Renal pelvis (tissue), 4 donors: ENCODE data around the gene LHX5. TPM values are rescaled to one million over a fixed set of nuclear protein-coding genes. Genes with fewer than 3 reads are reported as not detected.

Experiments
- DNase-seq: peaks from one replicate; pipeline ENCODE4 v3.0.0-alpha.2; 2013
- polyA plus RNA-seq, 3 donors: library from polyadenylated mRNA; unstranded; fragments of 120-200 nt; gene quantifications; one replicate each; pipeline ENCODE4 v1.2.1, GENCODE V29; 2013; ENCODE audit not compliant: insufficient read length in 3 of 3

Gene LHX5
- polyA plus RNA-seq, 3 donors: not detected

DNA sequence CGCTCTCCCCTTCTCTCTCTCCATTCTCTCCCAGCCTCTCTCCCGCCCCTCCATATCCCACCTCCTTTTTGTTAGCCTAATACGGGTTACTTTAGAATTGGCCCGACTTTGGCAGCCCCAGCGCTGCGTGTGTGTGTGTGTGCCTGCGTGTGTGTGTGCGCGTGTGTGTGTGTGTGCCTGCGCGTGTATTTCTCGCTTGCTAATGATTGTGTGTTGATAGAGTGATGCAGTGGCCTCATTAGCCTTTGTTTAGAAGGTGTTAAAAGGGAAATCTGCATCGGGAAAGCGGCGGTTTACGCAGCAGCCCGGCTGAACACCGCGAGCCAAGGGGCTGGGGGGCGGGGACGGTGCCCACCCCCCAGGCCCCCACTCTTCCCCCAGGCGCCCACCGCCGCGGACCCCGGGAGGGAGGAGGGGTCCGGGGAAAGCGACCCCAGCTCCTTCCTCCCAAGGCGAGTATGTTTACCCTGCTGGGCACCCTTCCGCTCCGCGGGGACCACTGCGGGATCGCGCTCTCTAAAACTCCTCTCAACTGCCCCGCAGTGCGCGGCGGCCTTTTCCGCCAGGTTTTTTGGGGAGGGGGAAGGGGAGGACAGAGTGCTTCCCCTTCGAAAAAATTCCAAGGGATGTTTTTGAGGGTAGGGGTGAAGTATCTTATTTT, 6.8 kb upstream of the LHX5 start:
- no peak for DNase-seq

DNA sequence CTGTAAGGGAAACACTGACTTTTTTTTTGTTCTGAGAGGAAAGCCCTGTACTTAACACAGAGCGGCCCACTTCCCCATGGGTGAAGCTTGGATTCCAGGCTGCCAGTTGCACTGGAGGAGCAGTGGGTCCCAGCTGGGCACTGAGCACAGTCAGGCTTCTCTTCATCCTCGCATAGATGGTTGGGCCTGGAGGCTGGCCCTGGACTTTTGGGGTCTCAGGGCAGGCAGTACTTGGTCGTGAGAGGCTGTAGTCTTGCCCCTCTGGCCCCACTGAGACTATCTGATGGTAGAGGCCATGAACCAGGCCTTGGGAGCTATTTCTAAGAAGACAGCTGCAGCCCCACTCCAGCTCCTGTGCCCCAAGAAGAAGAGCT, 6.2 kb upstream of the LHX5 start:
- no peak for DNase-seq

DNA sequence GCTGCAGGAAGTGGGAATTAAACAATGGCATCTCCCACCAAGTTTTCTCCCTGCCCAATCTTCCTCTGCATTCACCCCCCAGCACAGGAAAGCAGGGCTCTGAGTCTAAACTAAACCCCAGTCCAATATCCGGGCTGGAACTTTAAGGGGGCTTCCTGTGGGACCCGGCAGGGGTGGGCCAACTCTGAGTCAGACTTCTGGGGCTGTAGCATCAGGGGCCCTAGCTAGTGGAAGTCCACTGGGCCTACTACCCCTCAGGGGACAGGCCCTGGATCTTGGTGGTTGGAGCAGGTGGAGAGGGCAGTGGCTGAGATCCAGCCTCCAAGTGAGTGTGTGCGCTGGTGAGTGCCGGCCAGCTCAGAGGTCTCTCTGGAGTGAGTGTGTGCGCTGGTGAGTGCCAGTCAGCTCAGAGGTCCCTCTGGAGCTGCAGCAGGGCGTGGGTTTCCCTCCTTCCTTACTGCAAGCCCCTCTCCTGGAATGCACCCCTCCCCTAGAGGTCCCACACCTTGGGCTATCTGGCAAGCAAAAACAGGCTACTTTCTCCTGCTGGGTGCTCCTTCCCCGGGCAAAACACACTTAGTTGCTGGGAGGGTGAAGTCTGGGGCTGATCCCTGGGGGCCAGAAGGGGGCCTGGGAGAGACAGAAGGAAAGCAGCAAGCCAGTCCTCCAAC, 5.6 kb upstream of the LHX5 start:
- no peak for DNase-seq

DNA sequence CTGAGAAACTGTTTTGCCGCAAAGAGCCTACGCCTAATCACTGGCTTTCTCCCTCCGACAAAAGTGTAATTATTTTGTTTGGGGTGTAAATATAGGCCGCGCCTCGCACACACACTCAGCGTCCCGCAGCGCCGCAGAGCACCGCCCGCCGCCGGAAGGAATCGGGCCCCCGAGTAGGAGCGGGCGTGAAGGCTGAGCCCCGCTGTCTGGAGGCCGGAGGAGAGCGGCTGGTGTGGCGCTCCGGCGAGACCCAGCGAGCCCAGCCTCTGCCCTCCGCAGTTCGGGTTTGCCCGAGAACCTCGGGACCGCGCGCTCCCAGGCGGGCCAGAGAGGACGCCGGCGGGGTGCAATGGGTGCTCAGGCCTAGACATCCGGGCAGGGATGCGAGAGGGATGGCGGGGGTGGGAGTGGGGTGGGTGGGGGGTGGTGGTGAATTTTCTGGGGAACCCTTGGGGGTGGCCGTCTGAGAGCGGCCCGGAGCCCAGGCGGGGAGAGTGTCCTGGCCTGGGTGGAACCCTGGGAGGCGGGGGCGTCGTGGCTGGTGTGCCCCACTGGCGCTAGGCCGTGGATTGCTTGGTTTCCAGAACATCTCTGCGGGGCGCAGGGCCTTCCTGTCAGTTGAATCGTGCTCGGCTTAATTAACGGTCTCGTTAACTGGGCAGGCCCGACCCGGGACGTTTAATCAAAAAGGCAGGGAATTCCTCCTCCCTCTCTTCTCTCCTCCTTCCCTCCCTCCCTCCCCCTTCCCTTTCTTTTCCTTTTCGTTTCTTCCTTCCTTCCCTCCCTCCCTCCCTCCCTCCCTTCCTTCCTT, 4.7 kb upstream of the LHX5 start:
- no peak for DNase-seq

DNA sequence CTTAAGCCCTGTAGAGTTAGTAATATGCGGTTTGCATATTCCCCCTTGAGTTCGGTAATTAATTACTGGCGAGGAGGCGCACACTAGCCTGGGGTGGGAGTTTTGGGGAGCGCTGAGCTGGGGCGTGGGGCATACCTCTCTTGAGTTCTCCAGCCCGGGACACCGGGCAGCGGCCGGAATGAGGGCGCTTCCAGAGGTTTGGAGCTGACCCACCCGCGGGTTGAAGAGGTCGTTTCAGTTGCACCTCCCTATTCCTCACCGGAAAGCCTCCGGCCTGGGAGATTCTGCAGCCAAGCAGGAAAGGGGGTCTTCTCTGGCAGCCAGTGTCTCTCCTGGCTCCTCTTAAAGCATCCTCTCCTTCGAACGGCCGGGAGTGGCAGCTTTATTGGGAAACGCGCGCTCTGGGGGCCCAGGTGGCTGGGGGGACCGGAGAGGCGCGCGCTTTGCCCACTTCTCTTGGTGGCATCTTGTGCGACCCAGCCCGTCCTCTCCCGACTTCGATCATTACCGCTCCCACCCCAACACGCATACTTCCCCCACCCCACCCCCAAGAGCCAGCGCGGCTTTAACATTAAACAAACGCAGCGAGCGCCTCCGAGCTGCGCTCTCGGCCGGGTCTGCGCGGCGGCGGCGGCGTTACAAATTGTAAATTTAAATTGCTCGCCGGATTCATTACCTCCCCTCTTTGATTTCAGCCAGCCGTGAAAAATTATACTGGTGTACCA, 3.9 kb upstream of the LHX5 start:
- DNase-seq: no peak

DNA sequence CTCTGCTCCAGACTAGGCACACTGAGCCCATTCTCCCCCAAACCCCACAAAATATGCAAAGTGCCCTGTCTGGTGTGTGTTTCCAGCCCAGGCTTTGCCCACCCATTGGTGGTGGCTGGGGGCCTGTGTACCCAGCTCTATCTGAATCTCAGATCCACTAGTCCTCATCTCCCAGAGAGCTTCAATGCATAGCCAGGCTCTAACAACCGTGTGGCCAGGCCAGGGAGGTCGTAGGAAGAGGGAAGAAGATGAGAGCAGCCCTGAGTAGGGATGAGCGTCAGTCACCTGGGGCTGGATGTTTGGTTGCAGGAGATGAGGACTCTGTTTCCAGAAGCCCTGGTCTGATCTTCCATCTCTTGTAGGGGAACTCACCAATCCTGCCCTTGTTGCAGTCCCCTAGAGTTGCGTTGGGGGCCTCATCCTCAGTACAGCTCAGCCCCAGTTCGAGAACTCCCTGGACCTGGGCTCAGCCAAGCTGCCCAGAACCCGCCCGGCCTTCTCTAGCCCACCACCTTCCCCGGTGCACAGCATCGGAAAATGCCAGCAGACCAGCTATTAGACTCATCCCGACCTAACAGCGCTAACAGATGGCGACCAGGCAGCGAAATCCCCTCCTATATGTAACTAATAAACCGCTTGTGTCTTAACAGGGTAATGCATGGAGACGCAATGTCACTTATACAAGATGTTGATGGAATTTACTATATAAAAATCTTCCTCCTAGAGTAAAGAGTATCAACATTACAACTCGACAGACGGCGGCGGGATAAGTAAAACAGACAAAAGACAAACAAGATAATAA, 3.2 kb upstream of the LHX5 start:
- DNase-seq: no peak

DNA sequence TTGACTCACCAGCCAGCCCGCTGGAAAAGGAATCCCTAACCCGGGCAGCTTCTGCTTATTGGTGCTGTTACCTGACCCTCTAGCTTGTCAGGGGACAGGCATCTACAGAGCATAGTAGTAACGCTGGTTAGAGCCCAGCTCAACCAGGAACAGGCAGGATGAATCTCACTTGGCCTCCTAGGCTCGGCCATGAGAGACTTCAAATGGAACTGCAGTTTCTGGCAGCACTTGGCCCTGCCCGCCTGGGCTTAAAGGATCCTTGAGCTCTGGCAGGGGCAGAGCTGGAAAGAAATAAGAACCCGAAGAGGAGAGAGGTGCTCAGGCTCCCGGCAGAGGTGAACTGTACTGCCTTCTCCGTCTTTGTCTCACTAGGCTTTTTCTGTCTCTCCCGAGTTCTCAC, 2.3 kb upstream of the LHX5 start:
- DNase-seq: no peak

DNA sequence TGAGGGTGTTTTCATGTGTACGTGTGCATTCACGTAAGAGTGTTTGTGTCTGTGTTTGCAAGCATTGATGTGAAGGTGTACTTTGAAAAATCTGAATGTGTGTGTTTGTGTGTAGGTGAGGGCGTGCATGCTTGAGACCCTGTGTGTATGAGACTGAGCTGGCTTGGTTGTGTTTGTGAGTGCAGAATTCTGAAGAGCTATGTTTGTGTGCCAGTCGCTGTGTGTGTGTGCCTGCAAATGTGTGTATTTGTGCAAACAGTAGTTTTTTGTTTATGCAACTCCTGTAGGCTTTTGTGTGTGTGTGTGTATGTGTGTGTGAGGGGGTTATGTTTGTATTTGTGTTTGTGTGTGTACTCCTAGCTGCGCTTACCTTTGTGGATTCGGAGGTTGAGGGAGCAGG, 1.7 kb upstream of the LHX5 start:
- DNase-seq: no peak

DNA sequence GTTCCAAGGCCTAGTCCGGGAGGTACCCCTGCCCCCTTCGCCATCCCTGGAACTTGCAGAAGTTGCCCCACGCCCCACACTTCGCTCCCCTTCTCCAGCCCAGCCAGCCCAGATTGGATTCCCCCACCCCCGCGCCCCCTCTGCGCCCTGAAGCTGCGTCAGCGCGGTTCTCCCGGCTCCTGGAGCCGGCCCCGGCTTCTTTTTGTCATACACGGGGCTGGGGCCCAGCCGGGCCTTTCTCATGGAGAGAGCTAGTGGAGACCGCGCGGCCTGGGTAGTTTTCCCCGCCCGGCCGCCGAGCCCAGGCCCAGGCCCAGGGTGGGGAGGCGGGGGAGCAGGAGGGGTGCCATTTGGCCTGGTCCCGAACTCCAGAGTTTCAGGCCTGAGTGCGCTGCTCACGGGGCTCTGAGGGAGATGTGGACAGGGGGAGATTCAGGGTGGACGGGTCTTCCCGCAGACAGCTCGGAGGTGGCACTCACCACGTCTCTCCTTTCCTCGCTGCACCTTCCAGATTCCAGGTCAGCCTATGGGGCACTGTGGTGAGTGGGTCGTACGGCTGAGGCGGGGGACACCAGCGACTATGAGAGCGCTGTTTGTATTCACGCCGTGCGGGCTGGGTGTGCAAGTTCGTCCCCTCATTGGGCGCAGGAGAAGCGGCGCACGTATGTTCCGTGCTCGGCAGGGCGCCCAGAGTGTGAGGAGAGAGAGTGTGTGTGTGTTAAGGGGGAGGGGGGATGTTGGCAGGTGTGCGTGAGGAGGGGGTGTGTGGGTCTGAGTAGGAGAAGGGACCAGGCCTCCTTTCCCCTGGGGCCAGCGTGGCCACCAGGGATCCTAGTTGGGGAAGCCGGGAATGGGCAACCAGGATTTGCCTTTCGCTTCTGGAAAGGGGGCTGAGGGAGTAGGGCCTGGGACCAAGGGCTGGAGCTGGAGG, 785 bp upstream of the LHX5 start:
- no peak for DNase-seq

DNA sequence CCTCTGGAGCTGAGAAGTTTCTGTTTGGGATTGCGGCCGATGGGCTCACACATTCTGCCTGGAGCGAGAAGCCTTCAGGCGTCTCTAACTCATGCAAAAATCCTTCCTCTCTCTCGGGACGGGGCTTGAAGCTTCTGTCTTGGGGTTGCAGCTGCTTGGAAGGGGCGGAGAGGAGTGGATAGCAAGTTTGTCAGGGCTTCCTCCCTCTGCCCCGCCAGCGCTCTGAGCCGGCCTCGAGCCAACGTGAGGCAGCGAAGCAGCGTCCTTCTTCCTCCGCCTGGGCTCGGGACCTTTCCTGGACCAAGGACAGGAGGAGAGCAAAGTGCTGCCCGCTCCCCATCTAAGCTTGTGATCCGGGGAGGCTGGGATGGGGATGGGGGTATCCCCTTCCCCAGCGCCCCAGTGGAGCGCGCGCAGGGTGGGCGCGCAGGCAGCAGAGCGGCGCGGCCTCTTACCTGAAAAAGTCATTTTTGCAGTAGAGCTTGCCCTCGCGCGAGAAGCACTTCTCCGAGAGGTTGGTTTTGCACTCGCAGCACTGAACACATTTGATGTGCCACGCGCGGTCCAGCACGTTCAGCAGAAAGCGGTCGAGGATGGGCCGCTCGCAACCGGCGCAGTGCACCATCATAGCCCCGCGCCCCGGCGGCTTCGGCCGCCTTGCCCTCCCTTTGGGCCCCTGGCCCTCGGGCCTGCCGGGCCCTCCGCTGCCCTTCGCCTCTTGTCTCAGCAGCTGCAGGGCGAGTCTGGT, 626 bp downstream of the LHX5 start:
- DNase-seq: no peak

DNA sequence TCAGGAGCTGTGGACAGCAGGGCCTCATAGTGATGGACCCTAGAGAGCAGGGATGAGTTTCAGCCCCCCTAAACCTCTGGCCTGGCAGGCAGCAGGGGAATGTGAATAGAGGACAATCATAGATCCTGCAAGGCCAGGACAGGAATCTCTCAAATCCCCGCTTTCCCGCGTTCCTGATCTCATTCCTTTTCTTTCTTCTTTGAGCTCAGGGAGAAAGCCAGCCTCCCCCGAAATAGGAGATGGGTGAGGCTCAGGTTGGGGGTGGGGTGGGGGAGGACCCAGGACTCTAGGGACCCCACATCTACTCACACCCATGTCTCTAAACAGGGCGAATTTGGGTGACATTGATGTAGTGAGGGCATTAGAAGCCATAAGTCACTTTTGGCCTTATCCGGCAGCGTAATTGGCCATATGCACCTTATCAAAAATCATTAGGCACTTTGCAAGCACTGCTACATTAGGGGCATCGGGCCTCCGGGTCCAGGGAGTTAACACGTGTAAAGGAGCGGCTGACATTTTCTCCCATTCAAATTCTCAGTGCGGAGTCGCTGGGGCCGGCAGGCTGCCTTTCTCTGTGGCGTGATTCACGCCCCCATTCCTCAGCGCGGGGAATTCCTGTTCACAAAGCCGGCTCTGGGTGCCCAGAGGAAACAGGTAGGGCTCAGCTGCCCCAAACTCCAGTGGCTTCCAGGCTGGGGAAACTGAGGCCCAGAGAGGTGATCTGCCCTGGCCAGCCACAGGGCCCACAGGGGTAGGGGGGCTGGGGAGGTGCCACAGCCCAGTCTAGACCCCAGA, 1.5 kb downstream of the LHX5 start:
- DNase-seq: no peak

DNA sequence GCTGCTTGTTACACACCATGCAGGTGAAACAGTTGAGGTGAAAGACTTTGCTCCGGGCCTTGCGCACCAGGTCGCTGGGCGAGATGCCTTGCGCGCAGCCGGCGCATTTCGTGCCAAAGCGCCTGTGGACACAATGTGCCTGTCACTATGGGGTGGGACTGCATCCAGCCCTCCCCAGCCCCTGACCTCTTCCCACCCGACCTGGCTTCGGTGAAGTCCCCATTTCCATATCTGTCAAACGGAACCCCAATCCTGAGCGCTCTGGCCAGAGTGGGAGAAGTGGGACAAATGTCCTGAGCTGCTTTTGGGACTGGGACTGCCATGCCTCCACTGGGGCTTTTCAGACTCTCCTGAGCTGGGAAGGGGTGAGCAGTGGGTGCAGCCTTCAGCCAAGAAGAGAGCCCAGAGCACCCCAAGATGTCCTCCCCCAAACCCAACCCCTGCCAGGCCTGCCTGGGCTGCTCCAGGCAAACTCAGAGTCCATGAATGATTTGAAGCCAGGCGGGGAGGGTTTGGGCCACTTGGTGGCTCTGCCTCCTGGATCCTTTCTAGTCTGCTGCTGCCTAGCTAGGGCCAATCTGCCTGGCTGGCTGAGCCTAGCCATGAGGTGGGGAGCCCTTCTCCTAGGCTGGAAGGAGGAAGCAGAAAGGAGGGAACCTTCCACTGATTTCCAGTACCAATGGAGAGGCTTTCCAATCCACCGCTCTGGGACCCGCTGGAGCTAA, 2.3 kb downstream of the LHX5 start:
- DNase-seq: no peak

DNA sequence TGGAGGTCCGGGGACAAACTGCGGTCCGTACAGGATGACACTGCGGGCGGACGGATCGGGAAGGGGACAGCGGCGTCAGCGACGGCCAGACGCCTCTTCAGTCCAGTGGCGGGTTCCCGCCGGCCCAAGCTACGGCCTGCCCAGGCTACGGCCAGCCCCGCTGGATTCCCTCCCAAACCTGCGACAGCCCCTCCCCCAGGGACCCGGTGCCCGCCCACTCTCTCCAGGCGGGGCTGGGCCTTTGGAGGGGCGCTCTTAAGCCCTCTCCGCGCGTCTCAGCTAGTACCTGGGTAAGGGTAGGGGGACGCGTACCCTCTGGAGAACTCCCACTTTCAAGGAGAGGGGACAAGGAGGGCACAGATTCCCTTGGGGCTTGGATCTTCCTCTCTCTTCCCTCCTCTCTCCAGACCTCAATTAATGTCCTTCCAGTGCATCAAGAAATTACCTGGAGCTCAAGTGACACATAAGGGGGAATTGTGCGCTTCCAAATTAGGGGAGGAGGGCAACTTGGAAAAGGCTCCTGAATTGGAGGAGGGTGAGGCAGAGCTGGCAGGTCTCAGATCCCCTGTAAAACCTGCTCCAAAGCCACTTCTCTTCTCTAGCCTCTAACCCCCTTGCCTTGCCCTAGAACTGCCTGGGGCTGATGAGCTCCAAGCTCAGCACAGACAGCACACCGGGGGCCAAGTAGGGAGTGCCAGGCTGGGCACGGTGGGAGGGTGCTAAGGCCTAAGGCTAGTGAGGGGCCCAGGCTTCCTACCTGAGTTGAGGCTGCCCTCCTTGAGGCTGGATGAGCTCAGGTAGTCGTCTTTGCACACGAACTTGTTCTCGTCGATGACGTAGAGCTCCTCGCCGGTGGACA, 3.1 kb downstream of the LHX5 start:
- DNase-seq: no peak

DNA sequence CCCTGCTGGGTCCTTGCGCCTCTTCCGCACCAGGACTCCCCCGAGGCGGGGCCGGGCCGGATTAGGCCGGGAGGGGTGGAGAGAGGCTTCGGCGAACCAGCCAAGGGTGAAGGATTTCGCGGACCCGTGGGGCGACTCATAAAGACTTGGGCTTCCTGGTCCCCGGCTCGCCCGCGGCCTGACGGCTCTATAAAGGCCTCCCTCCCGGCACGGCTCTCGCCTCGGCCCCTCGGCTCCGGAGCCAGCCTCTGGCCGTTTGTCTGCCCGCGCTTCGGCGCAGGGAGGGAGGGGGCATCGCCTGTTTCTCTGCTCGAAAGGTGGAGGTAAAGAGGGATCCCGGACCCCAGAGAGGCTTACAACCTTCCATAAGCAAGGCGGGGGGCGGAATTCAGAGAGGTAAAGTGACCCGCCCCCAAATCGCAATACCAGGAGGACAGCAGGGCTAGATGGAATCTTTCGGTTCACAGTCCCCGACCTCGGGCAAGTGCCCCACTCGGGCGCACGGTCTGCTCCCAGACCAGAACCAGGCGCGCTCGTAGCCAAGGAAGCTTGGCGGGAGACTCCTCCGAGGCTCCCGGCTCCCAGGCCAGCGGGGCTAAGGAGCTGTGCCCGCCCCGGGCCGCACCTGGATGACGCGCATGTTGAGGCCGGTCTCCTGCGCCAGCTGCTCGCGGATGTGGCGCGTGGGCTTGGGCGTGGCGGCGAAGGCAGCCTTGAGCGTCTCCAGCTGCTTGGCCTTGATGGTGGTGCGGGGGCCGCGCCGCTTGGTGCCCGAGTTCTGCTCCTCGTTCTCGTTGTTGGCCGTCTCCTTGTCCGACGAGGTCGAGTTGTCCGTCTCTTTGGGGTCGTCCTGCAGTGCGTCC, 3.9 kb downstream of the LHX5 start:
- no peak for DNase-seq

DNA sequence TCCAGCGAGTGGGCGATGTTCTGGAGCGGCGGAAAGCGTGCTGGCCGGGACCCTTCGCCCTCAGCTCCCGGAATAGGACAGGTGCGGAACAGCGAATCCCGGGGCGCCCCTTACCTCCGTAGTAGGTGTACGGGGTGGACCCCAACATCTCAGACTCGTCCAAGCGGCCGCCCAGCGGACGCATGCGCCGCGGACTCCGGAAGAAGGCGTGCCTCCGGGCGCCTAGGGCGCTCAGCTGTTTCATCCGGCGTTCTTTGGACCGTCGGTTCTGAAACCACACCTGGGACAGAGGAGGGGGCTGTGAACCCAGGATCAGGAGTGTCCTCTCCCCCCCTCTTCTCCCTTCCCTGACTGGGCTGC, 4.5 kb downstream of the LHX5 start:
- no peak for DNase-seq

DNA sequence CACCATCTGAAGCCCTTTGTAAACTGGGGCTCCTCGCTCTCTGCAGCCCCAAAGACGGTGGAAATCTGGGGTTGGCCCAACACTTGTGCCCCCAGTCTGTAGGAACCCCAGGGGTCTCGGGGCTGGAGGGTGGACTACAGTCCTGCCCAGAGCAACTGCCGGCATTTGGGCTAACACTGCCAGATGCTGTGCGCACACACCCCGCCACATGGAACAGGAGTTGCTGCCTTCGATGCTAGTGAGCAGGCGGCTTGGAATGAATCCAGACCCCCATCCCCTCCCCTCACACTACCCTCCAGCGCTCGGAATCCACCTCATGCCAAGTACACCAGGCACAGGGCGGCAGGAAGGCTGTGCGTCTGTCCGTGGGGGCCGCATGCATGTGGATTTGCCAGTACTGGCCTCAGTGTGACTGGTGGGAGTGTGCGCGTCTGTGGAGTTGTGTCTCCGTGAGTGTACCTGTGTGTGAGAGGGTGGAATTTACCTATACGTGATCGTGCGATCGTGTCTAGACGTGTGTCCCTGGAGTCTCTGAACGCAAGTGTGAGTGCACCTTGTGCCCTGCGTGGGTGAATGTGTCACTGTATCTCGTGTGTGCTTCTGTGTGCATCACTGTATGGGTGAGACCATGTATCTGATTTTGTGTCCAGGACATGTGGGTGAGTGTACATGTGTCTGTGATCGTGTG, 5.1 kb downstream of the LHX5 start:
- DNase-seq: no peak
